MM.1S (cell line): Measurements from ENCODE around the gene AFAP1.
"Not testable (repeated sequence)": the region's sequence is repeated elsewhere in the genome, so short reads cannot be mapped to it uniquely, and the experiment has no call there.

Source experiments
- DNase-seq: peaks from one replicate; pipeline ENCODE4 v3.0.0-alpha.2; 2015
- H2AFZ ChIP-seq: fragments of 300-600 bp; sonication (generic); 2 replicates; pipeline ENCODE4 v1.6.0; 2016; ENCODE audit warnings: antibody characterized with exemption, low read length
- H3F3A ChIP-seq: fragments of 300-600 bp; sonication (generic); 2 replicates; pipeline ENCODE4 v1.6.1; 2016; ENCODE audit warnings: mild to moderate bottlenecking, antibody characterized with exemption, low read length, moderate library complexity, mixed read lengths; ENCODE audit not compliant: insufficient read depth
- H3K27ac ChIP-seq: fragments of 300-600 bp; sonication (generic); 2 replicates; pipeline ENCODE4 v1.5.1; 2016; ENCODE audit warnings: mild to moderate bottlenecking, low read length
- H3K27me3 ChIP-seq: fragments of 300-600 bp; sonication (generic); replicated peaks from 2 replicates; pipeline ENCODE4 v1.6.0; 2016; ENCODE audit warnings: low read length; ENCODE audit not compliant: insufficient read depth
- H3K36me3 ChIP-seq: fragments of 300-600 bp; sonication (generic); replicated peaks from 2 replicates; pipeline ENCODE4 v1.6.1; 2016; ENCODE audit warnings: mild to moderate bottlenecking, low read length, mixed read lengths; ENCODE audit not compliant: insufficient read depth
- H3K4me1 ChIP-seq: fragments of 300-600 bp; sonication (generic); 2 replicates; pipeline ENCODE4 v1.6.1; 2016; ENCODE audit warnings: low read length, mixed read lengths
- H3K4me2 ChIP-seq: fragments of 300-600 bp; sonication (generic); 2 replicates; pipeline ENCODE4 v1.6.0; 2016; ENCODE audit warnings: low read depth, low read length
- H3K4me3 ChIP-seq: fragments of 300-600 bp; sonication (generic); 2 replicates; pipeline ENCODE4 v1.5.1; 2016; ENCODE audit warnings: low read length, mixed read lengths
- H3K79me2 ChIP-seq: fragments of 300-600 bp; sonication (generic); 2 replicates; pipeline ENCODE4 v1.6.1; 2016; ENCODE audit warnings: mixed run types, low read length, mixed read lengths
- H3K9ac ChIP-seq: fragments of 300-600 bp; sonication (generic); 2 replicates; pipeline ENCODE4 v1.6.1; 2016; ENCODE audit warnings: low read length, mixed read lengths
- H3K9me2 ChIP-seq: fragments of 300-600 bp; sonication (generic); replicated peaks from 2 replicates; pipeline ENCODE4 v1.6.1; 2016; ENCODE audit warnings: mild to moderate bottlenecking, low read length, mixed read lengths; ENCODE audit not compliant: insufficient read depth
- H3K9me3 ChIP-seq: fragments of 300-600 bp; sonication (generic); replicated peaks from 2 replicates; pipeline ENCODE4 v1.6.1; 2016; ENCODE audit warnings: mild to moderate bottlenecking, low read length, mixed read lengths; ENCODE audit not compliant: insufficient read depth
- H4K20me1 ChIP-seq: fragments of 300-600 bp; sonication (generic); 2 replicates; pipeline ENCODE4 v1.6.1; 2016; ENCODE audit warnings: mild to moderate bottlenecking, low read length, moderate library complexity, mixed read lengths; ENCODE audit not compliant: insufficient read depth
- EZH2 ChIP-seq: fragments of 300-600 bp; sonication (generic); optimal IDR thresholded peaks from 2 replicates; pipeline ENCODE3; 2017; ENCODE audit warnings: low read depth, mild to moderate bottlenecking, antibody characterized with exemption, low read length, mixed read lengths
- EZH2phosphoT487 ChIP-seq: fragments of 300-600 bp; sonication (generic); IDR thresholded peaks from 2 replicates; pipeline ENCODE4 v1.6.1; 2018; ENCODE audit warnings: antibody characterized with exemption, low read length
- TF ChIP-seq, protein P1 (sequence below): fragments of 300-600 bp; sonication (generic); IDR thresholded peaks from 2 replicates; pipeline ENCODE4 v1.5.1; 2016; ENCODE audit warnings: antibody characterized with exemption, low read length, mixed read lengths

Gene AFAP1

DNA sequence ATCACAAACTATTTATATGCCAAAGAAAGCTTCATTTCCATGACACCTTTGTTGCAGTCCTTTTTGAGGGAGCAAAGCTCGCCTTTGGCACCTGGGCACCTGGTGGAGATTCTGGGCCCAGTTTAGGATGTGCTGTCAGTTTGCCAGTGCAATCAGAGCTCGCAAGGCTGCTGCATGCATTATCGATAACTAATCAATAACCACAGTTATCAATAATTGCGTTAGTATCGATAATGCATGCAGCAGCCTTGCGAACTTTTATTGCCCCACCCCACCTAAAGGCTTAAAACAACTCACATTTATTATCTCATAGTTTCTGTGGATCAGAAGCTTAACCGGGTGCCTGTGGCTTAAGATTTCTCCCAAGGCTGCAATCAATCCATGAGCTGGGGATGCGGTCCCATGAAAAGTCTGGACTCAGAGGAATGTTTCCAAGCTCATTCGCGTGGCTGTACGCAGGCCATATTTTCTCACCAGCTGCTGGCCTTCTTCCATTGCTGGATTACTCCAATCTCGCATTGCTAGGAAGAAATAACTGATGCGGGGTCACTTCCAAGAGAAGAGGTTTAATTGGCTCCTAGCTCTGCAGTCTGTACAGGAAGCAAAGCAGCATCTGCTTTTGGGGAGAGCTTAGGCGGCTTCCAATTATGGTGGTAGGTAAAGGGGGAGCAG lies 6.2 kb upstream of the AFAP1 start:
- Histone ChIP-seq H3K27ac (no peak overlapping the region), H3K4me1 (no peaks in the 10 kb centered on the region)

DNA sequence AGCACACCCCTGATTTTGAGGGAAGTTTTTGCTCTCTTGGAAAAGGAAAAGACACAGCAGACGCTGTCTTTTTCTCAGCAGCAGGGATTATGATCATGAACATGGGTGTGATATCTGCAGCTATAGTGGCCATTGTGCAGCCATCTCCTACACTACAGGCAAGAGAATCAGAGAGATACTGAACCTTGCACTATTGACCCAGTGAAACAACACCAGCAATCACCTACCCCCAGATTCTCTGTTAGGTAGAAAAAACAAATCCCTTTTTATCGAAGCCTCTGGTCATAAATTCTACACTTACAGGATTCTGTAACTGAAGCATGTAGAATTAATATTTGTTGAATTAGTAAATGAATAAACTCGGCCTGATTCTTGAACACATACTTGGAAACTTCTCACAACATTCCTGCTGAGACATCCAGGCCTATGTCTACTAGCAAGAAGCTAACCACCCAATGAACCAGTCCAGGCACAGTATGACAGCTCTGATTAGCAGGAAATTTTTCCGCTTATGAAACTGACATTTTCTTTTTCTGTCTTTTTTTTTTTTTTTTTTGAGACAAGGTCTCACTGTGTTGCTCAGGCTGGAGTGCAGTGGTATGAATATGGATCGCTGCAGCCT lies 5.0 kb upstream of the AFAP1 start:
- Histone ChIP-seq H3K79me2 (no peaks in the 10 kb centered on the region), H3K4me1 (no peaks in the 10 kb centered on the region), H3K9me3 (no peaks in the 10 kb centered on the region), H3F3A (no peaks in the 10 kb centered on the region), H3K9me2 (no peaks in the 10 kb centered on the region), H4K20me1 (no peaks in the 10 kb centered on the region), H3K4me3 (no peak overlapping the region), H3K36me3 (no peaks in the 10 kb centered on the region), H3K27me3 (peaks cover 66% of the 10 kb centered on the region), H2AFZ (no peak overlapping the region), H3K27ac (no peak overlapping the region), H3K9ac (no peak overlapping the region), H3K4me2 (no peak overlapping the region)
- TF ChIP-seq, protein P1, sequence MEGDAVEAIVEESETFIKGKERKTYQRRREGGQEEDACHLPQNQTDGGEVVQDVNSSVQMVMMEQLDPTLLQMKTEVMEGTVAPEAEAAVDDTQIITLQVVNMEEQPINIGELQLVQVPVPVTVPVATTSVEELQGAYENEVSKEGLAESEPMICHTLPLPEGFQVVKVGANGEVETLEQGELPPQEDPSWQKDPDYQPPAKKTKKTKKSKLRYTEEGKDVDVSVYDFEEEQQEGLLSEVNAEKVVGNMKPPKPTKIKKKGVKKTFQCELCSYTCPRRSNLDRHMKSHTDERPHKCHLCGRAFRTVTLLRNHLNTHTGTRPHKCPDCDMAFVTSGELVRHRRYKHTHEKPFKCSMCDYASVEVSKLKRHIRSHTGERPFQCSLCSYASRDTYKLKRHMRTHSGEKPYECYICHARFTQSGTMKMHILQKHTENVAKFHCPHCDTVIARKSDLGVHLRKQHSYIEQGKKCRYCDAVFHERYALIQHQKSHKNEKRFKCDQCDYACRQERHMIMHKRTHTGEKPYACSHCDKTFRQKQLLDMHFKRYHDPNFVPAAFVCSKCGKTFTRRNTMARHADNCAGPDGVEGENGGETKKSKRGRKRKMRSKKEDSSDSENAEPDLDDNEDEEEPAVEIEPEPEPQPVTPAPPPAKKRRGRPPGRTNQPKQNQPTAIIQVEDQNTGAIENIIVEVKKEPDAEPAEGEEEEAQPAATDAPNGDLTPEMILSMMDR: no peak
- TF ChIP-seq EZH2phosphoT487: no peak
- no peak for TF ChIP-seq EZH2
- no peak for DNase-seq

More for the DNA sequence above, 6.2 kb upstream of the AFAP1 start:
- no peak for DNase-seq
- TF ChIP-seq, protein P1: no peak
- TF ChIP-seq EZH2: no peak
- TF ChIP-seq EZH2phosphoT487: no peak
- no peaks in the 10 kb centered on the region for H3F3A ChIP-seq
- no peaks in the 10 kb centered on the region for H3K9me2 ChIP-seq
- H3K36me3 ChIP-seq: no peaks in the 10 kb centered on the region
- H3K79me2 ChIP-seq: no peaks in the 10 kb centered on the region
- H2AFZ ChIP-seq: no peak overlapping the region
- no peaks in the 10 kb centered on the region for H3K9me3 ChIP-seq
- H3K4me2 ChIP-seq: no peak overlapping the region
- H3K4me3 ChIP-seq: no peak overlapping the region
- H3K27me3 ChIP-seq: peaks cover 77% of the 10 kb centered on the region
- no peaks in the 10 kb centered on the region for H4K20me1 ChIP-seq
- H3K9ac ChIP-seq: no peak overlapping the region

DNA sequence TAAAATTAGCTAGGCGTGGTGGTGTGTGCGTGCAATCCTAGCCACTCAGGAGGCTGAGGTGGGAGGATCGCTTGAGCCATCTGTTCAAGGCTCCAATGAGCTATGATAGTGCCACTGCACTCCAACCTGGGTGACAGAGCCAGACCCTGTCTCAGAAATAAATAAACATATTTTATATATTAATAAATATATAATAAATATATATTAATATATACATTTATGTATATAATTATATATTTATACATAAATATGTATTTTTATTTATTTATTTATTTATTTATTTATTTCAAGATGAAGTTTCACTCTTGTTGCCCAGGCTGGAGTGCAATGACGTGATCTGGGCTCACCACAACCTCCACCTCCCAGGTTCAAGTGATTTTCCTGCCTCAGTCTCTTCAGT lies 4.0 kb upstream of the AFAP1 start:
- not testable (repeated sequence) for H3K4me1 ChIP-seq, H3K9me2 ChIP-seq, DNase-seq, H3K79me2 ChIP-seq, H3K36me3 ChIP-seq, H3K9ac ChIP-seq, H3K4me2 ChIP-seq, H4K20me1 ChIP-seq, H3F3A ChIP-seq, H3K27ac ChIP-seq, H2AFZ ChIP-seq, H3K9me3 ChIP-seq, H3K4me3 ChIP-seq
- H3K27me3 ChIP-seq: peaks cover 55% of the 10 kb centered on the region

DNA sequence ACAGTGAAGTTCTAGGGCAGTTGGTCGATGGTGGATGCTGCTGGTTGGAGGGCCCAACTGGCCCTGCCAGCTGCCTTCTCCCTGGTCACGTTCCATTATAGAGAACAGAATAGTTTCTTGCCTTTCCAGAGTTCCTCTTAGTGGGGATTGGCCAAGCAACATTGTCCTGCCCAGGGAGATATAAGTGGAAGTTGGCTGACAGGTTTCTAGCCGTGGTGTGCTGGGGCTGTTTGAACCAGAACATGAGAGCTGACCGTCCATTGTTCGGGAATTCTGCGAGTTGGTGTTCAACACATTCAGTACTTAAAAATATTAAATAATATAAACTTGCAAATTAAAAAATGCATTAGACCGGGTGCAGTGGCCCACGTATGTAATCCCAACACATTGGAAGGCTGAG lies 3.5 kb upstream of the AFAP1 start:
- no peaks in the 10 kb centered on the region for H3K36me3 ChIP-seq
- DNase-seq: no peak
- peaks cover 55% of the 10 kb centered on the region for H3K27me3 ChIP-seq
- H3K4me2 ChIP-seq: no peak overlapping the region
- H3K9ac ChIP-seq: no peak overlapping the region
- no peaks in the 10 kb centered on the region for H3K9me3 ChIP-seq
- no peak overlapping the region for H2AFZ ChIP-seq
- no peak overlapping the region for H3K4me3 ChIP-seq
- no peaks in the 10 kb centered on the region for H3F3A ChIP-seq
- no peaks in the 10 kb centered on the region for H3K79me2 ChIP-seq
- no peaks in the 10 kb centered on the region for H4K20me1 ChIP-seq
- TF ChIP-seq EZH2 (no peak), EZH2phosphoT487 (no peak)
- TF ChIP-seq, protein P1: no peak
- H3K9me2 ChIP-seq: no peaks in the 10 kb centered on the region
- H3K4me1 ChIP-seq: no peaks in the 10 kb centered on the region
- no peak overlapping the region for H3K27ac ChIP-seq
